ENCODE data around the gene PARVG. TPM values are rescaled to one million over a fixed set of nuclear protein-coding genes. Genes with fewer than 3 reads are reported as not detected.
A peak's percentile ranks its signal among the peaks of the same experiment; 100 is the strongest.

Gene PARVG
- total RNA-seq, 1 donor from 2014 or later: 3.1 TPM

- intact Hi-C loops (cut with DNase I): no loop called here
- ATAC-seq (peak; percentile 73), DNase-seq (ENCODE audit: missing footprints) (peak; percentile 92)
These were observed 8.2 kb upstream of the PARVG start for GRCh38 chr22:44172370-44173108.

- ATAC-seq: no peak
- intact Hi-C loops (cut with DNase I): no loop called here
- peak; percentile 53 for DNase-seq (ENCODE audit: missing footprints)
These were observed 7.6 kb upstream of the PARVG start for GRCh38 chr22:44173154-44173553.

GRCh38 chr22:44175676-44176075 lies 5.0 kb upstream of the PARVG start:
- intact Hi-C loops (cut with DNase I): no loop called here
- no peak for DNase-seq (ENCODE audit: missing footprints)
- ATAC-seq: no peak

- ATAC-seq: no peak
- no peak for DNase-seq (ENCODE audit: missing footprints)
- intact Hi-C loops (cut with DNase I): no loop called here
These were observed 1.3 kb upstream of the PARVG start for GRCh38 chr22:44179196-44179988.

- ATAC-seq (no peak), DNase-seq (ENCODE audit: missing footprints) (no peak)
- intact Hi-C loops (cut with DNase I): no loop called here
These were observed 578 bp upstream of the PARVG start for GRCh38 chr22:44179989-44180705.

- intact Hi-C loops (cut with DNase I): no loop called here
- ATAC-seq (peak; percentile 41), DNase-seq (ENCODE audit: missing footprints) (peak; percentile 86)
These were observed 547 bp downstream of the PARVG start for GRCh38 chr22:44181033-44181911.

GRCh38 chr22:44181912-44182587 lies 1.3 kb downstream of the PARVG start:
- DNase-seq (ENCODE audit: missing footprints): peak; percentile 41
- peak; percentile 11 for ATAC-seq
- intact Hi-C loops (cut with DNase I): no loop called here

- intact Hi-C loops (cut with DNase I): no loop called here
- ATAC-seq (peak; percentile 66), DNase-seq (ENCODE audit: missing footprints) (peak; percentile 88)
These were observed 2.0 kb downstream of the PARVG start for GRCh38 chr22:44182588-44183286.

- intact Hi-C loops (cut with DNase I): no loop called here
- no peak for DNase-seq (ENCODE audit: missing footprints)
- ATAC-seq: no peak
These were observed 2.5 kb downstream of the PARVG start for GRCh38 chr22:44183287-44183588.

GRCh38 chr22:44184006-44184405 lies 3.3 kb downstream of the PARVG start:
- intact Hi-C loops (cut with DNase I): no loop called here
- DNase-seq (ENCODE audit: missing footprints) (peak; percentile 9), ATAC-seq (no peak)

GRCh38 chr22:44185237-44186120 lies 4.8 kb downstream of the PARVG start:
- intact Hi-C loops (cut with DNase I): no loop called here
- ATAC-seq: no peak
- DNase-seq (ENCODE audit: missing footprints): no peak

- no peak for ATAC-seq
- no peak for DNase-seq (ENCODE audit: missing footprints)
- intact Hi-C loops (cut with DNase I): no loop called here
These were observed 5.4 kb downstream of the PARVG start for GRCh38 chr22:44186121-44186510.

GRCh38 chr22:44186737-44187136 lies 6.0 kb downstream of the PARVG start:
- ATAC-seq: no peak
- intact Hi-C loops (cut with DNase I): no loop called here
- no peak for DNase-seq (ENCODE audit: missing footprints)

- ATAC-seq (no peak), DNase-seq (ENCODE audit: missing footprints) (peak; percentile 34)
- intact Hi-C loops (cut with DNase I): no loop called here
These were observed 7.0 kb downstream of the PARVG start for GRCh38 chr22:44187652-44188230.

GRCh38 chr22:44188316-44188715 lies 7.6 kb downstream of the PARVG start:
- DNase-seq (ENCODE audit: missing footprints): no peak
- intact Hi-C loops (cut with DNase I): no loop called here
- ATAC-seq: no peak

GRCh38 chr22:44188986-44189630 lies 8.4 kb downstream of the PARVG start:
- no peak for ATAC-seq
- peak; percentile 23 for DNase-seq (ENCODE audit: missing footprints)
- intact Hi-C loops (cut with DNase I): no loop called here

All from Right ventricle myocardium inferior (tissue), 1 donor.